Activated naive CD8-positive, alpha-beta T cell (primary cell): ENCODE results near the gene CLMP.

Experiments
- H3K27ac Mint-ChIP-seq: one replicate; pipeline ENCODE4 v1.8.0; 2021; ENCODE audit warnings: mixed read lengths
- H3K27me3 Mint-ChIP-seq: one replicate; pipeline ENCODE4 v1.8.0; 2021; ENCODE audit warnings: mixed read lengths
- H3K36me3 Mint-ChIP-seq: one replicate; pipeline ENCODE4 v1.8.0; 2021; ENCODE audit warnings: mixed read lengths
- H3K4me1 Mint-ChIP-seq: one replicate; pipeline ENCODE4 v1.8.0; 2021; ENCODE audit warnings: low read depth, mixed read lengths
- H3K4me3 Mint-ChIP-seq: one replicate; pipeline ENCODE4 v1.8.0; 2021; ENCODE audit warnings: mild to moderate bottlenecking, mixed read lengths
- H3K9me3 Mint-ChIP-seq: one replicate; pipeline ENCODE4 v1.8.0; 2021; ENCODE audit warnings: low read depth, mixed read lengths

Gene CLMP

DNA sequence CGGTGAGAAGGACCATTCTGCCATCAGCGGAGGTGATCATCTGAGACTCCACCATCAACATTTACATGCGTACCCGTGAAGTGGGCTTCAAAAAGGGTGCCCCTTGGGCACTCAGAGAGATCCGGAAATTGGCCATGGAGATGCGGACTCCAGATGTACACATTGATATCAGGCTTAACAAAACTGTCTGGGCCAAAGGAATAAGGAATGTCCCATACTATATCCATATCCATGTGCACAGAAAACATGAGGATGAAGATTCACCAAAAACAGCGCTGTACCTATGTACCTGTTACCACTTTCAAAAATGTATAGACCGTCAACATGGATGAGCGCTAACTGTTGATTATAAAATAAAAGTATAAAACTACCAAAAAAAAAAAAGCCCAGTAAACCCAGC lies 143.9 kb downstream of the CLMP start:
- H3K36me3 Mint-ChIP-seq = peaks cover 8% of the 10 kb centered on the region
- H3K4me3 Mint-ChIP-seq = no peak overlapping the region
- H3K27me3 Mint-ChIP-seq = no peaks in the 10 kb centered on the region
- no peak overlapping the region for H3K27ac Mint-ChIP-seq
- H3K9me3 Mint-ChIP-seq = no peaks in the 10 kb centered on the region
- peaks cover 19% of the 10 kb centered on the region for H3K4me1 Mint-ChIP-seq

DNA sequence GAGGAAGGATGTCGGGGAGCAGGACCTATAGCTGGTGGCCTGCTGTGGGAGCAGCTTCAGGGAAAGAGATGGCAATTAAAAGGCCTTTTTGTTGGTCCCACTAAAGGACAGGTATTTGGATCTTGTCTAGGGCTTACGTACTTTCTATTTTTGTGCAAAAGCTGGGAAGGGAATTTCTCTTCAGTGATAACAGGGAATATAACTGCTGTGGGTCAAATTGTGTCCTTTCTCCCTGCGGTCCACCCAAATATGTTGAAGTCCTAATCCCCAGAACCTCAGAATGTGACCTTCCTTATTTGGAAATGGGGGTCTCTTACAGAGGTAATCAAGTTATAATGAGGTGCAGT lies 147.1 kb downstream of the CLMP start:
- H3K27ac Mint-ChIP-seq = no peak overlapping the region
- peaks cover 3% of the 10 kb centered on the region for H3K36me3 Mint-ChIP-seq
- no peaks in the 10 kb centered on the region for H3K9me3 Mint-ChIP-seq
- no peaks in the 10 kb centered on the region for H3K4me1 Mint-ChIP-seq
- no peaks in the 10 kb centered on the region for H3K27me3 Mint-ChIP-seq
- H3K4me3 Mint-ChIP-seq = no peak overlapping the region

DNA sequence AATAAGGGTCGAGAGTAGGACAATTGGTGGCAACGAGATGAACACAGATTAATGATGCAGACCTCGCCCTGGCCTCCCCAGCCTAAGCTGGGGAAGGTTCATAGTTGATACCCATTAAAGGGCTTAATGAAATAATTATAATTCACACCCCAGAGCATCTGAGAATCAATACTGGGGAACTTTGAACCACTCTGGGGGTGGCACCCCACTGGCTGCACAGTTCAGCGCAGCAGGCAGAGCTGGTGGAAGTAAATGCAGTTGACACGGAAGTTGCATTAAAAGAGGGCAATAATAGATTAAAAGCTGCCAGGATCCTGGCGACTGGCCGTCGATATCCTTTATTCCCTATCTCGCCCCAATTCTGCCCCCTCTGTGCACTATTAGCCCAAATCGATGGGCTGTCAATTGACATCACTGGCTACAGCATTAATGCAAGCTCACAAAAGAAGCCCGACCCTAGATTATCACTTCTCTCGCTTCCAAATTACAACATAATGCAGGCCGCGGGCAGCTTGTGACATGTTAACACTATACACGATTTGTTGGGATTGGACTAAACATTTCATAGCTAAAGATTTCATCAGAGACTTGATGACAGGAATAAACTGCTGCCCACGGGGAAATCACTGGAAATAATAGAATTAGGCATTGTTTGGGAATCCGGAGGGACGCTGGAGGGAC lies 147.6 kb downstream of the CLMP start:
- H3K4me1 Mint-ChIP-seq = no peaks in the 10 kb centered on the region
- no peak overlapping the region for H3K27ac Mint-ChIP-seq
- H3K27me3 Mint-ChIP-seq = no peaks in the 10 kb centered on the region
- no peak overlapping the region for H3K4me3 Mint-ChIP-seq
- no peaks in the 10 kb centered on the region for H3K9me3 Mint-ChIP-seq
- H3K36me3 Mint-ChIP-seq = peaks cover 3% of the 10 kb centered on the region

DNA sequence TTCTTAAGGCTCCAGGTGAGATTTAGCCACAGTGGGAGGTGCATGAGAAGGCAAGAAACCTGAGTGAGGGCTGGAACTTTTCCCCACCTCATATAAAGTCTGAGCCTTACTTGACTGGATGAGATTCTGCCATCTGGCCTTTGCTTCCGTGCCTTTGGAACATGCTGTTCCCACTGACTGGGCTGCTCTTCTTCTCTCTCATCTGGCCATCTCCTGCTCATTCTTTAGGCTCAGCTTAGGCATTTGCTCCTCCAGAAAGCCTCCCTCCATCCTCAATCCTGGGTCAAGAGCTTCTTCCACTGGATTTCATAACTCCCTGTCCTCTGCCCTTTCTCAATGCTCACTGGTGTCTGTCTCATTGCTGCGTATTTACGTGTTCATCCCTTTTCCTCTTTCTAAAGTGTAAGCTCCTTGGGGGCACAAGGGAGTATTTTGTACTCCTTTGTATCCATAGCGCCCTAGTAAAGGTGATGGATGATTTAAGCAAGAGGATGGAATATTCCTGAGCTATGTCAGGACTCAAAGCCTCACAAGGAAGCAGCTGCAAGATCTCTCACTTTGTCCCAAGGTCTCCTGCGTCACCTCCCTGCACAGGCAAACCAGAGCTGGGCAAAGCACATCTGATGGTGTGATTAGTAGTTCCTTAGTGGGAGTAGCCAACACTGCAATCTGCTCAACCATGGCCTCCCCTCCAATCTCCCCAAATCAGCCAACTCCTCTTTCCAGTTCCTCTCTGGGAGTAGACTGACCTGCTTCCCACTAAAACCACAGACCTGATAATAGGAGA lies 148.4 kb downstream of the CLMP start:
- Mint-ChIP-seq H3K9me3 (no peaks in the 10 kb centered on the region), H3K4me1 (no peaks in the 10 kb centered on the region), H3K36me3 (no peaks in the 10 kb centered on the region), H3K27ac (no peak overlapping the region), H3K27me3 (no peaks in the 10 kb centered on the region), H3K4me3 (no peak overlapping the region)

DNA sequence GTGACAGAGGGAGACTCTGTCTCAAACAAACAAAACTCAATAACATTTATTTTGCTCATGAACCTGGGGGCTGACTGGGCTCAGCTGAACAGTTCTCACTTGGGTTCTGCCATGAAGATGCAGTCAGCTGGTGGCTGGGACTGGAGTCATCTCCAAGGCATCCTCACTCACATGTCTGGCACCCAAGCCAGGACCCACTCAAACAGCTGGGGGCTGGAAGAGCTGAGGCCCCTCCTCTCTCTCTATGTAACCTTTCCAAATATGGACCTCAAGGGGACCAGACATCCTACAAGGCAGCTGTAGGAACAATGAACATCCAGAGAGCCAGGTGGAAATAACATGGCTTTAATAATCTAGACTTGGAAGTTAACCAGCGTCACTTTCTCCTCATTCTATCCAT lies 149.9 kb downstream of the CLMP start:
- no peaks in the 10 kb centered on the region for H3K9me3 Mint-ChIP-seq
- no peaks in the 10 kb centered on the region for H3K36me3 Mint-ChIP-seq
- no peak overlapping the region for H3K4me3 Mint-ChIP-seq
- no peak overlapping the region for H3K27ac Mint-ChIP-seq
- no peaks in the 10 kb centered on the region for H3K27me3 Mint-ChIP-seq
- no peaks in the 10 kb centered on the region for H3K4me1 Mint-ChIP-seq

DNA sequence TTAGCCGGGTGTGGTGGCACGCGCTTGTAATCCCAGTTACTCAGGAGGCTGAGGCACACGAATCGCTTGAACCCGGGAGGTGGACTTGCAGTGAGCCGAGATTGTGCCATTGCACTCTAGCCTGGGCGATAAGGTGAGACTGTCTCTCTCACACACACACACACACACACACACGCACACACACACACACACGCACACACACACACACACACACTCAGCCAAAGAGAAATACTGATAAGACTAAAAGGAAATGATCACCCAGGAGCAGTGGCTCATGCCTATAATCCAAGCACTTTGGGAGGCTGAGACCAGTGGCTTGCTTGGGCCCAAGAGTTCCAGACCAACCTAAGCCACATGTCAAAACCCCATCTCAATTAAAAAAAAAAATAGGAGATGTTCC lies 153.9 kb downstream of the CLMP start:
- Mint-ChIP-seq H3K36me3 (no peaks in the 10 kb centered on the region), H3K4me1 (no peaks in the 10 kb centered on the region), H3K4me3 (no peak overlapping the region), H3K27ac (no peak overlapping the region), H3K27me3 (no peaks in the 10 kb centered on the region), H3K9me3 (no peaks in the 10 kb centered on the region)

DNA sequence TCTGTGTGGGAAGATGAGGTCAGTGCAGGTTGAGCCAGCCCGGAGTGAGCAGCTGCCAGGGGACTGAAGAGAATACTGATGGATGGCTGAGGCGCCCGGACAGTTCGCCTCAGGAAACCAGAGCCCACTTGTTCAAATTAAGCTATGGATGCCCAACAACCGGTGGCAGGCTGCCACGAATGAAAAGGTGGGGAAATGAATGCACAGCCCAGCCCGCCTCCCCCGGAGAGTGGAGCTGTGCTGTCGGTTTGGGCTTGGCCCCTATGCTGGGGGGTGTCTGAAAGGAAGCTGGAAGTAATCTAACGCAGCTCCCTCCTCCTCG lies 155.0 kb downstream of the CLMP start:
- Mint-ChIP-seq H3K27ac (no peak overlapping the region), H3K9me3 (no peaks in the 10 kb centered on the region), H3K4me3 (no peak overlapping the region), H3K36me3 (no peaks in the 10 kb centered on the region), H3K27me3 (no peaks in the 10 kb centered on the region), H3K4me1 (no peaks in the 10 kb centered on the region)

DNA sequence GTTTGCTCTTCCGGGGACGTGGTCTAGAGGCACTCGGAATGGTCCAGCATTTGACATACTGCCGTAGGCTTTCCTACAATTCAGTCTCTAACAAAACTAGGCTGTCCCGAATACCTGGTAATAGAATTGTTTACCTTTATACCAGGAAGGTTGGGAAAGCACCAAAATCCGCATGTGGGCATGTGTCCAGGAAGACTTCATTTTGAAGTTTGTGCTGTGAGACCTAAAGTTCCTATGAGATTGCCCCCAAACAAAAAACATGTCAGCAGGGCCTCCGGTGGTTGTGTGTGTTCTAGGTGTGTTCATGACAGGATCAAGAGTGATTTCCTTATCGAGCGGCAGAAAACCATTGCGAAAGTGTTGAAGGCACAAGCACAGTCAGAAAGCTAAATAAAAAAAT lies 159.2 kb downstream of the CLMP start:
- Mint-ChIP-seq H3K9me3 (no peaks in the 10 kb centered on the region), H3K27ac (no peak overlapping the region), H3K27me3 (no peaks in the 10 kb centered on the region), H3K36me3 (no peaks in the 10 kb centered on the region), H3K4me1 (no peaks in the 10 kb centered on the region), H3K4me3 (no peak overlapping the region)

DNA sequence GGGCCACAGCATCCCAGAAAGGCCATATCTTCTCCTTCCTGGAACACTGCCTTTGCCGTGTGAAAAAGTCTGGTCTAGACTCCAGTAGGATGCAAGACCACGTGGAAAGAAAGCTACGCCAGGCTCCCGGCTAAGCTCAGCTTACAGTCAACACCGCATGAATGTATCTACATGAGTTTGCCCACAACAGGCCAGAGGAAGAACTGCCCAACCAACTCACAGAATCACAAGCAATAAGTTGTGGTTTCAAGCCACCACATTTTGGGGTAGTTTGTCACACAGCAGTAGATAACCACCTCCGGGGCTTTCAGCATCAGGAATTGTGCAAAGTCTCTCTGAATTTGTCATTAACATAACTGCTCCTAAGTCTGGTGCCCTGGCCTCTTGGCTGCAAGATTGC lies 160.5 kb downstream of the CLMP start:
- H3K27me3 Mint-ChIP-seq = no peaks in the 10 kb centered on the region
- H3K27ac Mint-ChIP-seq = no peak overlapping the region
- H3K36me3 Mint-ChIP-seq = no peaks in the 10 kb centered on the region
- H3K4me3 Mint-ChIP-seq = no peak overlapping the region
- no peaks in the 10 kb centered on the region for H3K4me1 Mint-ChIP-seq
- no peaks in the 10 kb centered on the region for H3K9me3 Mint-ChIP-seq

DNA sequence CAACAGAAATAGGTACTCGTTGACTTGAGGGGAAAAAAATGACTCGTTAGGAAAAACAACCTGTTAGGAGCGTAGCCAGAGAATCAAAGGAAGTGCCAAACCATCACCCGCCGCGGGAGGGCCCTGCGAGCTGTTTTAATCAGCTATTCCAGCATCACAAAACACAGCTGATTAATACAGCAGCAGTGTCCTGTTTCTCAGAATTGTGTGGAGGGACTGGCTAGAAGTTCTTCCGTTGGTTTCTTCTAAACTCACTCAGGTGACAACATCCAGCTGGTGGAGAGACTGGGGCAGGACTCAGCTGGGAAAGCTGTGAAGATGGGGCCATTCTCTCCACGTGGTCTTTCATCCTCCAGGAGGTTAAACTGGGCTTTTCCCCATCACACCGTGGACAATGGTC lies 161.2 kb downstream of the CLMP start:
- Mint-ChIP-seq H3K9me3 (no peaks in the 10 kb centered on the region), H3K4me3 (no peak overlapping the region), H3K27ac (no peak overlapping the region), H3K27me3 (no peaks in the 10 kb centered on the region), H3K4me1 (no peaks in the 10 kb centered on the region), H3K36me3 (no peaks in the 10 kb centered on the region)

DNA sequence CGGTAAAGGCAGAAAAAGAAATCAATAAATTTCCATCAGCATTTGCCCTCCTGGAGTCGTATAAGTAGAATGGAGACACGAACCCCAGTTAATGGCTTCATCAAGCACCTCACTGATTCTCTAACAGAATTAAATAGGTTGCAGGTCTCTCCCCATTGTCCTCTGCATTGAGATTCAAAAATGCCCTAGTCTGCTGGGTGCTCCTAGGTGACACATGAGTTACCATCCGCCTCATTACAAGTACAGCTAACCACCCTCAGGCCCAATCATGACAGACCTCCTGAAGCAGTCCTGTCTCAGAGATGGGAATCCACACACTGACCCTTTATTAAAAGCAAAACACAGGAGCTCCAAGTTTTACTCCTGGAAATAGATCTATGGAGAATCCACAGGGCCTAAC lies 164.5 kb downstream of the CLMP start:
- Mint-ChIP-seq H3K4me3 (no peak overlapping the region), H3K27me3 (no peaks in the 10 kb centered on the region), H3K4me1 (no peaks in the 10 kb centered on the region), H3K36me3 (no peaks in the 10 kb centered on the region), H3K9me3 (no peaks in the 10 kb centered on the region), H3K27ac (no peak overlapping the region)

DNA sequence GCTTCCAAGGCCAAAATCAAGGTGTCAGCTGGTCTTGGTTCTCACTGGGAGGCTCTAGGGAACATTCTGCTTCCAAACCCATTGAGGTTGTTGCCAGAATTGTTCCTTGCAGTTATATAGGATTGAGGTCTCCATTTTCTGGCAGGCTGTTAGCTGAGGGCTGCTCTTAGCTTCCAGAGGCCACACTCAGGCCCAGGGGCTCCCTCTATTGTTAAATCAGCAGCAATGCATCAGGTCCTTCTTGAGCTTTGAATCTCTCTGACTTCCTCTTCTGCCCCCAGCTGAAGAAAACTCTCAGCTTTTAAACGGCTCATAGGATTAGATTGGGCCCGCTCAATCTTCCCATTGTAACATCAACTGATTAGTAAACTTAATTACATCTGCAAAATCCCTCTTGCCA lies 174.1 kb downstream of the CLMP start:
- H3K4me3 Mint-ChIP-seq = no peak overlapping the region

More for the DNA sequence above, 174.1 kb downstream of the CLMP start:
- Mint-ChIP-seq H3K9me3 (no peaks in the 10 kb centered on the region), H3K4me1 (peaks cover 6% of the 10 kb centered on the region), H3K27me3 (peaks cover 5% of the 10 kb centered on the region), H3K36me3 (no peaks in the 10 kb centered on the region), H3K27ac (no peak overlapping the region)
